GM12878 (cell line): ENCODE results near the gene HCRT. TPM values are rescaled to one million over a fixed set of nuclear protein-coding genes. Genes with fewer than 3 reads are reported as not detected.

ENCODE experiments used
- ATAC-seq: fragments of 200-7000 bp; cut with Tn5 transposase; 3 replicates; pipeline ENCODE4 v1.9.1; 2020; ENCODE audit warnings: mild to moderate bottlenecking, moderate library complexity
- BruUV-seq: library from RNA; stranded (reverse); fragments of 400-500 nt; replicated peaks from 2 replicates; lab custom pipeline; 2021; lab: Mats Ljungman, UMichigan
- CTCF ChIA-PET: fragments of 300-600 bp; sonication (Branson Sonifier 250); formaldehyde crosslinking; extraction: SDS; loops from one replicate; lab custom pipeline; 2021; ENCODE audit warnings: inconsistent platforms; lab: Yijun Ruan, JAX
- POLR2A ChIA-PET: fragments of 350-600 bp; formaldehyde crosslinking; extraction: SDS; loops from one replicate; lab custom pipeline; 2021; ENCODE audit warnings: inconsistent platforms; lab: Charles Lee
- RAD21 ChIA-PET: fragments of 300-600 bp; sonication (Branson Sonifier 250); formaldehyde crosslinking; loops from one replicate; lab custom pipeline; 2023; ENCODE audit warnings: antibody characterized with exemption; ENCODE audit not compliant: unreplicated experiment; lab: Charles Lee
- SMC1A ChIA-PET: fragments of 300-600 bp; sonication (Branson Sonifier 250); formaldehyde crosslinking; loops from one replicate; lab custom pipeline; 2023; ENCODE audit not compliant: unreplicated experiment, uncharacterized antibody; lab: Charles Lee
- DNase-seq: peaks from one replicate; pipeline ENCODE4 v3.0.0-alpha.2; 2011; ENCODE audit warnings: low read depth, low spot score
- FAIRE-seq: peaks from 3 replicates; lab custom pipeline; 2011; peaks lifted over from hg19 to GRCh38; lab: Jason Lieb, UNC
- H2AFZ ChIP-seq: 2 replicates; pipeline ENCODE4 v1.6.0; 2011; ENCODE audit warnings: low read depth, low read length, control low read depth; ENCODE audit not compliant: control insufficient read depth
- H3K27ac ChIP-seq: 2 replicates; pipeline ENCODE4 v1.5.1; 2011; ENCODE audit warnings: control low read depth; ENCODE audit not compliant: control insufficient read depth, insufficient read depth
- H3K27me3 ChIP-seq, 2 experiments: replicated peaks in 1 of 2; 2 replicates each; pipeline versions ENCODE4 v1.6.0 to v1.6.1; 2011; ENCODE audit warnings: low read length in 1 of 2; ENCODE audit not compliant: control insufficient read depth in 2 of 2, insufficient read depth in 2 of 2
- H3K36me3 ChIP-seq, 2 experiments: 2 replicates each; pipeline ENCODE4 v1.5.1; 2011; ENCODE audit warnings: low read length in 1 of 2; ENCODE audit not compliant: control insufficient read depth in 2 of 2, insufficient read depth in 2 of 2
- H3K4me1 ChIP-seq: 2 replicates; pipeline ENCODE4 v1.6.1; 2011; ENCODE audit warnings: mild to moderate bottlenecking, low read length, moderate library complexity, mixed read lengths; ENCODE audit not compliant: control insufficient read depth, insufficient read depth
- H3K4me2 ChIP-seq: 2 replicates; pipeline ENCODE4 v1.6.0; 2011; ENCODE audit warnings: control low read depth; ENCODE audit not compliant: control insufficient read depth, insufficient read depth
- H3K4me3 ChIP-seq: fragments of 200-600 bp; sonication (generic); 2 replicates; pipeline ENCODE4 v1.5.1; 2016
- H3K79me2 ChIP-seq: 2 replicates; pipeline ENCODE4 v1.6.0; 2011; ENCODE audit warnings: low read length; ENCODE audit not compliant: control insufficient read depth, insufficient read depth
- H3K9ac ChIP-seq: 2 replicates; pipeline ENCODE4 v1.8.0; 2011; ENCODE audit warnings: low read length, control low read depth, mixed read lengths; ENCODE audit not compliant: control insufficient read depth, insufficient read depth
- H3K9me3 ChIP-seq: replicated peaks from 3 replicates; pipeline ENCODE4 v1.5.1; 2011; ENCODE audit warnings: mild to moderate bottlenecking, low read length; ENCODE audit not compliant: control insufficient read depth, insufficient read depth
- H4K20me1 ChIP-seq: 2 replicates; pipeline ENCODE4 v1.6.0; 2011; ENCODE audit not compliant: control insufficient read depth, insufficient read depth
- BHLHE40 ChIP-seq, 2 experiments: fragments of 450-650 bp in 1 of 2; IDR thresholded peaks; 2 replicates each; pipeline ENCODE4 v1.6.1; 2011 to 2017; ENCODE audit warnings: low read depth in 2 of 2, borderline replicate concordance in 1 of 2, improper control_type of control experiment in 1 of 2, low read length in 1 of 2, mild to moderate bottlenecking in 1 of 2
- CTCF ChIP-seq, 3 experiments: IDR thresholded peaks in 2 of 3; conservative IDR thresholded peaks in 1 of 3; 2 replicates each; pipeline ENCODE4 v1.5.1; 2011; ENCODE audit warnings: low read depth in 3 of 3, low read length in 3 of 3, mild to moderate bottlenecking in 3 of 3, control low read depth in 2 of 3, moderate library complexity in 2 of 3, inconsistent platforms in 1 of 3, mixed read lengths in 1 of 3; ENCODE audit not compliant: control insufficient read depth in 2 of 3, insufficient read depth in 1 of 3; ENCODE audit errors: extremely low read depth in 1 of 3
- FOS ChIP-seq: IDR thresholded peaks from 3 replicates; pipeline ENCODE4 v1.6.1; 2011; ENCODE audit warnings: borderline replicate concordance; ENCODE audit not compliant: insufficient read length; ENCODE audit errors: extremely low read depth
- NFIC ChIP-seq: IDR thresholded peaks from 2 replicates; pipeline ENCODE4 v1.6.1; 2012; ENCODE audit warnings: low read depth, mild to moderate bottlenecking, inconsistent platforms, low read length, moderate library complexity
- NFYB ChIP-seq: IDR thresholded peaks from 2 replicates; pipeline ENCODE4 v1.6.1; 2011; ENCODE audit warnings: low read depth, mild to moderate bottlenecking, low read length, improper control_type of control experiment, moderate library complexity; ENCODE audit not compliant: insufficient read depth
- POLR2A ChIP-seq: IDR thresholded peaks from 2 replicates; pipeline ENCODE4 v1.6.1; 2011; ENCODE audit warnings: low read depth, mild to moderate bottlenecking, low read length
- POLR2AphosphoS2 ChIP-seq: IDR thresholded peaks from 2 replicates; pipeline ENCODE4 v1.6.1; 2011; ENCODE audit warnings: low read depth, mild to moderate bottlenecking, low read length, improper control_type of control experiment, moderate library complexity
- RB1 ChIP-seq: fragments of 450-650 bp; formaldehyde crosslinking; IDR thresholded peaks from 2 replicates; pipeline ENCODE4 v1.6.1; 2017; ENCODE audit warnings: mild to moderate bottlenecking, borderline replicate concordance
- SMARCA5 ChIP-seq: fragments of 450-650 bp; IDR thresholded peaks from 2 replicates; pipeline ENCODE4 v1.6.1; 2017; ENCODE audit warnings: mild to moderate bottlenecking
- STAT1 ChIP-seq: fragments of 450-650 bp; conservative IDR thresholded peaks from 2 replicates; pipeline ENCODE4 v1.6.1; 2014; ENCODE audit warnings: antibody characterized with exemption, mild to moderate bottlenecking
- ZBTB40 ChIP-seq: fragments of 450-650 bp; IDR thresholded peaks from 2 replicates; pipeline ENCODE4 v1.6.1; 2016; ENCODE audit warnings: mild to moderate bottlenecking, moderate library complexity, borderline replicate concordance
- ZNF384 ChIP-seq: IDR thresholded peaks from 2 replicates; pipeline ENCODE4 v1.6.1; 2012; ENCODE audit warnings: low read depth, mild to moderate bottlenecking, low read length, improper control_type of control experiment, borderline replicate concordance
- WGBS: methylation state at CpG from one replicate; pipeline ENCODE4 v1.1.6; 2016; ENCODE audit warnings: low lambda C conversion rate; ENCODE audit not compliant: insufficient replicate concordance, insufficient coverage; ENCODE audit errors: missing lambda C conversion rate; 5-methylcytosine and 5-hydroxymethylcytosine counted together
- in situ Hi-C: fragments of 300-500 bp; cut with MboI; formaldehyde crosslinking; loops from 9 replicates; pipeline ENCODE4 v1.14.3; 2018; ENCODE audit warnings: mixed read lengths
- intact Hi-C: fragments of 100-400 bp; cut with micrococcal nuclease; formaldehyde crosslinking; loops from one replicate; pipeline ENCODE4 v1.14.2; 2022; ENCODE audit not compliant: unreplicated experiment
- polyA plus RNA-seq, 11 experiments: library from polyadenylated mRNA; depleted of rRNA in 4 of 11; unstranded in 6 of 11; stranded (reverse) in 5 of 11; fragments of >200 nt; fragmentation: Nextera tagmentation in 4 of 11; fragmentation: Illumina TruSeq in 1 of 11; extraction: Ambion mirVana in 4 of 11; extraction: Trizol in 1 of 11; gene quantifications; 1 replicate in 1 of 11; 2 replicates in 10 of 11; pipeline versions ENCODE4 v1.2.1 to v1.2.3, GENCODE V29; 2011 to 2016; ENCODE audit warnings: inconsistent platforms in 2 of 11, missing spikeins in 2 of 11, low read depth in 1 of 11
- total RNA-seq, 4 experiments: library from RNA; depleted of rRNA in 3 of 4; stranded (reverse); fragments of >200 nt in 3 of 4; fragmentation: Illumina TruSeq in 1 of 4; extraction: Trizol in 1 of 4; gene quantifications; 2 replicates each; pipeline versions ENCODE4 v1.2.1 to v1.2.3, GENCODE V29; 2013 to 2021
- TF ChIP-seq, protein P1 (sequence below): fragments of 150-350 bp; IDR thresholded peaks from 2 replicates; pipeline ENCODE4 v1.6.1; 2016; ENCODE audit warnings: low read depth, low read length

The HCRT gene
- total and polyA plus RNA-seq, 10 of the 15 experiments (the other 5 are each of a cell fraction or from before 2014, with no cell fraction given) = 0.41 TPM; not detected in 9

DNA sequence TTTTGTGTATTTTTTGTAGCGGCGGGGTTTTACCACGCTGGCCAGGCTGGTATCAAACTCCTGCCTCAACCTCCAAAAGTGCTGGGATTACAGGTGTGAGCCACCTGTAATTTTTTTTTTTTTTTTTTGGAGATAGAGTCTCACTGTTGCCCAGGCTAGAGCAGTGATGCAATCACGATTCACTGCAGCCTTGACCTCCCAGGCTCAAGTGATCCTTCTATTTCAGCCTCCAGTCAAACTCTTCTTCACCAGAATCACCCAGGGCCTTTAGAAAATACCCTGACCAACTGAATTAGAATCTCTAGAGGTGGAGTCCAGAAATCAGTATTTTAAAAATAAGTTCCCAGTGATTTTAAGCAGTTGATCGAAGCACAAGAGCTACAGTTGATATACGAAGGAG lies 50.1 kb downstream of the HCRT start:
- Histone ChIP-seq H3K36me3 (peaks cover 11 to 15% of the 10 kb centered on the region in 2 experiments; a peak in 3 of 4 replicates), H3K4me2 (no peak overlapping the region), H3K27me3 (no peaks in the 10 kb centered on the region), H3K4me1 (peaks cover 25% of the 10 kb centered on the region), H2AFZ (no peak overlapping the region), H3K79me2 (peaks cover 41% of the 10 kb centered on the region), H3K4me3 (no peak overlapping the region), H3K9ac (no peak overlapping the region), H3K9me3 (no peaks in the 10 kb centered on the region), H4K20me1 (peaks cover 25% of the 10 kb centered on the region; the same call in 1 of the 2 replicates), H3K27ac (no peak overlapping the region)
- in situ Hi-C loops = no loop called here
- ChIA-PET POLR2A (interaction anchor here (0.6 to 1.8 kb wide), 6 partner anchors 17 to 215 kb away, joined by 3 to 6 read pairs (median 4); no protein-coding TSS in a partner anchor), CTCF (interaction anchor here (1.5 to 2.4 kb wide), 3 partner anchors 9 to 49 kb away, joined by 5 to 7 read pairs (median 5); partner anchors contain the start of gene KAT2A), SMC1A (interaction anchor here (1.6 to 1.9 kb wide), 2 partner anchors 19 to 46 kb away, joined by 4 to 5 read pairs; partner anchors contain the start of gene KCNH4), RAD21 (interaction anchor here (1.2 to 1.7 kb wide), 2 partner anchors 15 to 19 kb away, joined by 3 to 5 read pairs; no protein-coding TSS in a partner anchor)
- DNase-seq (no peak), ATAC-seq (no peak), FAIRE-seq (no peak)
- no TSS peak for BruUV-seq
- intact Hi-C loops = no loop called here
- WGBS = 98% methylated on average over 6 of the region's 6 CpGs
- TF ChIP-seq FOS (no peak), POLR2AphosphoS2 (no peak), NFIC (no peak), NFYB (no peak), STAT1 (no peak), CTCF (IDR thresholded peaks at IDR 0.05 in 2 of 3, conservative IDR thresholded peaks at IDR 0.05 in 1 of 3; ENCODE audit: control insufficient read depth in 2 of 3, extremely low read depth in 1 of 3, insufficient read depth in 1 of 3, low read depth in 3 of 3, low read length in 3 of 3) (no peak), POLR2A (no peak), BHLHE40 (IDR thresholded peaks at IDR 0.05; ENCODE audit: borderline replicate concordance in 1 of 2, low read depth in 2 of 2, low read length in 1 of 2) (no peak), ZNF384 (no peak), ZBTB40 (no peak), SMARCA5 (no peak), RB1 (no peak)
- TF ChIP-seq, protein P1, sequence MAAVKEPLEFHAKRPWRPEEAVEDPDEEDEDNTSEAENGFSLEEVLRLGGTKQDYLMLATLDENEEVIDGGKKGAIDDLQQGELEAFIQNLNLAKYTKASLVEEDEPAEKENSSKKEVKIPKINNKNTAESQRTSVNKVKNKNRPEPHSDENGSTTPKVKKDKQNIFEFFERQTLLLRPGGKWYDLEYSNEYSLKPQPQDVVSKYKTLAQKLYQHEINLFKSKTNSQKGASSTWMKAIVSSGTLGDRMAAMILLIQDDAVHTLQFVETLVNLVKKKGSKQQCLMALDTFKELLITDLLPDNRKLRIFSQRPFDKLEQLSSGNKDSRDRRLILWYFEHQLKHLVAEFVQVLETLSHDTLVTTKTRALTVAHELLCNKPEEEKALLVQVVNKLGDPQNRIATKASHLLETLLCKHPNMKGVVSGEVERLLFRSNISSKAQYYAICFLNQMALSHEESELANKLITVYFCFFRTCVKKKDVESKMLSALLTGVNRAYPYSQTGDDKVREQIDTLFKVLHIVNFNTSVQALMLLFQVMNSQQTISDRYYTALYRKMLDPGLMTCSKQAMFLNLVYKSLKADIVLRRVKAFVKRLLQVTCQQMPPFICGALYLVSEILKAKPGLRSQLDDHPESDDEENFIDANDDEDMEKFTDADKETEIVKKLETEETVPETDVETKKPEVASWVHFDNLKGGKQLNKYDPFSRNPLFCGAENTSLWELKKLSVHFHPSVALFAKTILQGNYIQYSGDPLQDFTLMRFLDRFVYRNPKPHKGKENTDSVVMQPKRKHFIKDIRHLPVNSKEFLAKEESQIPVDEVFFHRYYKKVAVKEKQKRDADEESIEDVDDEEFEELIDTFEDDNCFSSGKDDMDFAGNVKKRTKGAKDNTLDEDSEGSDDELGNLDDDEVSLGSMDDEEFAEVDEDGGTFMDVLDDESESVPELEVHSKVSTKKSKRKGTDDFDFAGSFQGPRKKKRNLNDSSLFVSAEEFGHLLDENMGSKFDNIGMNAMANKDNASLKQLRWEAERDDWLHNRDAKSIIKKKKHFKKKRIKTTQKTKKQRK = no peak
